Measurements from ENCODE around the gene ZNG1B. TPM values are rescaled to one million over a fixed set of nuclear protein-coding genes. Genes with fewer than 3 reads are reported as not detected.
"Not testable (repeated sequence)": the region's sequence is repeated elsewhere in the genome, so short reads cannot be mapped to it uniquely, and the experiment has no call there.

Gene ZNG1B
- polyA plus RNA-seq, 4 donors = 16.3 to 33.5 (median 25.6) TPM

DNA sequence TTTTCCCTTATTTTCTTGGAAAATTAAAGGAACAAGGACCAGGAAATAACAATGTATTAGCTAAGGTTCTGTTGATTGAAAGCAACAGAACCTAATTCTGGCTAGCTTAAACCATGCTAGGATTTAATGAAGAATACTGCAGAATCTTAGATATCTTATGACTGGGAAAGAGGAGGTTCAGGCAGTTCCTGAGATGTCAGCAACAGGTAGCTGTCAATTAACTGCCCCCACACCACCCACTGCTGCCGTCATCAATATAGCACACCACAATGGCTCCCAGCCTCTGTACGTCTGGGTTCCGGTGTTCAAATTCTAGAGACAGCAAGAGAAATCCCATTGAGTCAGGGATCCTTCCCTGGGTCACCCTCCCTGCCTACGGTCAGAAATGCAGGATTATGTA lies 95.5 kb downstream of the ZNG1B start:
- not testable (repeated sequence) for FAIRE-seq; H3K36me3 ChIP-seq (ENCODE audit: control insufficient read depth in 3 of 3, insufficient read depth in 2 of 3, low read depth in 1 of 3, low read length in 3 of 3); DNase-seq; H3K27me3 ChIP-seq (ENCODE audit: control insufficient read depth in 3 of 3, insufficient read depth in 3 of 3, low read length in 3 of 3); H3K4me1 ChIP-seq (ENCODE audit: control insufficient read depth in 3 of 3, insufficient read depth in 2 of 3, low read depth in 1 of 3, low read length in 2 of 3); H3K9me3 ChIP-seq (ENCODE audit: control insufficient read depth in 2 of 2, insufficient read depth in 1 of 2, low read depth in 1 of 2, low read length in 1 of 2); H3K27ac ChIP-seq (ENCODE audit: low read depth in 1 of 3, low read length in 2 of 3); H3K4me3 ChIP-seq (ENCODE audit: low read depth in 1 of 3, low read length in 3 of 3)
- 80 to 100% methylated on average over 1 of the region's 4 CpGs; no CpG with 5 or more reads in 1 of the 3 donors for WGBS, 3 donors

DNA sequence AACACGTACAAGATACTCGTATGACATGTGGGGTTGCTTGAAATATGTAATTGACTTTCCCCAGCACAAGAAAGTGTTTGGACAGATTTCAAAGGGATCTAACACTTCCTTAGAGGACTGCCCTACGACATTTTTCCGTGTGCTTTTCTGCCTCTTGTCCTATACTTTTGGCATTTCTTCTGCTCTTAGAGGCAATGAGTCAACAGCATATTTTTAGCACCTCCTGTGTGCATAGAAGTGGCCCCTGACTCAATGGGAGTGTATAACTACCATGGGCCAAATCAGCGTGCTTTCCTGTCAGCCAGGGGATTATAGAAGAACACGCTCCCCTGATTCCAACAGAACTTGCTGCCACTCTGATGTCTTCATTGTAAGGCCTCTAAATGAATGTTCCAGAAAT lies 99.1 kb downstream of the ZNG1B start:
- not testable (repeated sequence) for H3K4me1 ChIP-seq (ENCODE audit: control insufficient read depth in 3 of 3, insufficient read depth in 2 of 3, low read depth in 1 of 3, low read length in 2 of 3); H3K27ac ChIP-seq (ENCODE audit: low read depth in 1 of 3, low read length in 2 of 3); H3K4me3 ChIP-seq (ENCODE audit: low read depth in 1 of 3, low read length in 3 of 3); H3K9me3 ChIP-seq (ENCODE audit: control insufficient read depth in 2 of 2, insufficient read depth in 1 of 2, low read depth in 1 of 2, low read length in 1 of 2); FAIRE-seq; H3K36me3 ChIP-seq (ENCODE audit: control insufficient read depth in 3 of 3, insufficient read depth in 2 of 3, low read depth in 1 of 3, low read length in 3 of 3); H3K27me3 ChIP-seq (ENCODE audit: control insufficient read depth in 3 of 3, insufficient read depth in 3 of 3, low read length in 3 of 3); DNase-seq
- WGBS, 3 donors = 80 to 90% (median 88%) methylated on average over 5 to 6 of the region's 6 CpGs

DNA sequence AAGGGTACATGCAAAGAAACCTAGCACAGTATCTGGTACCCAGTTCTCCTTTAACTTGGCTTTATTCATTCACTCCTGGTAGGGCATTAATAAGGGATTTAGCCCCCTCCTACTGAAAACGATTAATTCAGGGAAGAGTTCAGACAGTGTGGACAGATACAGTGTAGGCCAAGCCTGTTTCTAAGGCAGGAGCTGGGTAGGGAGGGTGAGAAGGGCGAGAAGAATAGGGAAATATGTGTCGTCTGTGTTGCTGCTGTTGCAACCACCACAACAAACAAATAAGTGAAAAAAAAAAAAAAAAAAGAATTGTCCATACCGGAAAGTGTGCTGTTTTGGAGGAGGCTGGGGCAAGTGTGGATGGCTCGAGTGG lies 103.3 kb downstream of the ZNG1B start:
- not testable (repeated sequence) for H3K27ac ChIP-seq (ENCODE audit: low read depth in 1 of 3, low read length in 2 of 3); H3K36me3 ChIP-seq (ENCODE audit: control insufficient read depth in 3 of 3, insufficient read depth in 2 of 3, low read depth in 1 of 3, low read length in 3 of 3); FAIRE-seq; H3K4me3 ChIP-seq (ENCODE audit: low read depth in 1 of 3, low read length in 3 of 3); H3K27me3 ChIP-seq (ENCODE audit: control insufficient read depth in 3 of 3, insufficient read depth in 3 of 3, low read length in 3 of 3); H3K4me1 ChIP-seq (ENCODE audit: control insufficient read depth in 3 of 3, insufficient read depth in 2 of 3, low read depth in 1 of 3, low read length in 2 of 3); H3K9me3 ChIP-seq (ENCODE audit: control insufficient read depth in 2 of 2, insufficient read depth in 1 of 2, low read depth in 1 of 2, low read length in 1 of 2); DNase-seq
- WGBS, 3 donors = 6 to 26% (median 19%) methylated on average over 3 of the region's 5 CpGs

- not testable (repeated sequence) for H3K4me1 ChIP-seq (ENCODE audit: control insufficient read depth in 3 of 3, insufficient read depth in 2 of 3, low read depth in 1 of 3, low read length in 2 of 3); H3K27me3 ChIP-seq (ENCODE audit: control insufficient read depth in 3 of 3, insufficient read depth in 3 of 3, low read length in 3 of 3); H3K36me3 ChIP-seq (ENCODE audit: control insufficient read depth in 3 of 3, insufficient read depth in 2 of 3, low read depth in 1 of 3, low read length in 3 of 3); H3K9me3 ChIP-seq (ENCODE audit: control insufficient read depth in 2 of 2, insufficient read depth in 1 of 2, low read depth in 1 of 2, low read length in 1 of 2); FAIRE-seq
- Histone ChIP-seq H3K27ac (ENCODE audit: low read depth in 1 of 3, low read length in 2 of 3) (peak overlapping the region in 2 of 3 donors; percentile 33 to 64), H3K4me3 (ENCODE audit: low read depth in 1 of 3, low read length in 3 of 3) (peak overlapping the region; percentile 29 to 44 (median 35))
- 1% methylated on average over 42 to 71 of the region's 71 CpGs for WGBS, 3 donors
- peak; percentile 24 to 51 for DNase-seq
Measured at GRCh38 chr2:113541204-113541975, 103.9 kb downstream of the ZNG1B start.

GRCh38 chr2:113541976-113542485 lies 104.5 kb downstream of the ZNG1B start:
- not testable (repeated sequence) for H3K4me1 ChIP-seq (ENCODE audit: control insufficient read depth in 3 of 3, insufficient read depth in 2 of 3, low read depth in 1 of 3, low read length in 2 of 3); H3K27me3 ChIP-seq (ENCODE audit: control insufficient read depth in 3 of 3, insufficient read depth in 3 of 3, low read length in 3 of 3); FAIRE-seq; H3K36me3 ChIP-seq (ENCODE audit: control insufficient read depth in 3 of 3, insufficient read depth in 2 of 3, low read depth in 1 of 3, low read length in 3 of 3); H3K9me3 ChIP-seq (ENCODE audit: control insufficient read depth in 2 of 2, insufficient read depth in 1 of 2, low read depth in 1 of 2, low read length in 1 of 2)
- 0 to 5% (median 1%) methylated on average over 26 to 64 of the region's 64 CpGs for WGBS, 3 donors
- H3K4me3 ChIP-seq (ENCODE audit: low read depth in 1 of 3, low read length in 3 of 3) = peak overlapping the region in 2 of 3 donors; percentile 29 to 44
- peak overlapping the region in 1 of 3 donors; percentile 9 for H3K27ac ChIP-seq (ENCODE audit: low read depth in 1 of 3, low read length in 2 of 3)
- DNase-seq = peak in 1 of 2 donors; percentile 35

- H3K27ac ChIP-seq (ENCODE audit: low read depth in 1 of 3, low read length in 2 of 3); H3K36me3 ChIP-seq (ENCODE audit: control insufficient read depth in 3 of 3, insufficient read depth in 2 of 3, low read depth in 1 of 3, low read length in 3 of 3); FAIRE-seq; H3K4me1 ChIP-seq (ENCODE audit: control insufficient read depth in 3 of 3, insufficient read depth in 2 of 3, low read depth in 1 of 3, low read length in 2 of 3); H3K27me3 ChIP-seq (ENCODE audit: control insufficient read depth in 3 of 3, insufficient read depth in 3 of 3, low read length in 3 of 3); DNase-seq; H3K9me3 ChIP-seq (ENCODE audit: control insufficient read depth in 2 of 2, insufficient read depth in 1 of 2, low read depth in 1 of 2, low read length in 1 of 2); H3K4me3 ChIP-seq (ENCODE audit: low read depth in 1 of 3, low read length in 3 of 3): not testable (repeated sequence)
- 14 to 29% (median 18%) methylated on average over 1 to 5 of the region's 9 CpGs for WGBS, 3 donors
Measured at GRCh38 chr2:113542529-113542928, 105.0 kb downstream of the ZNG1B start.

Other genes starting within 250 kb of the ZNG1B start
- gene PAX8, start 158.8 kb upstream of the ZNG1B start, polyA plus RNA-seq = 1 to 10 TPM in 3 of 4 donors, under 1 TPM in 1; 0.45 to 5.5 (median 2.5) TPM
- gene FOXD4L1, start 61.0 kb downstream of the ZNG1B start, polyA plus RNA-seq = under 1 TPM in 2 of 4 donors, not detected in 2; 0.06 to 0.45 TPM
- gene RABL2A, start 189.6 kb downstream of the ZNG1B start, polyA plus RNA-seq = 10 to 100 TPM in 2 of 4 donors, 1 to 10 TPM in 2; 3.5 to 34.7 (median 8.3) TPM

All from small intestine (tissue), 7 donors.